HepG2 (cell line): ENCODE measurements around the gene SRXN1. TPM values are rescaled to one million over a fixed set of nuclear protein-coding genes. Genes with fewer than 3 reads are reported as not detected.

Experiments
- ARHGAP35 ChIP-seq: sonication (generic); formaldehyde crosslinking; IDR thresholded peaks from 2 replicates; pipeline ENCODE4 v1.9.0; 2022; ENCODE audit warnings: mild to moderate bottlenecking, inconsistent platforms, moderate library complexity, missing genetic modification reagents, borderline replicate concordance
- ATF7-NPFF ChIP-seq: sonication (generic); formaldehyde crosslinking; IDR thresholded peaks from 2 replicates; pipeline ENCODE4 v1.8.1; 2023; ENCODE audit warnings: mild to moderate bottlenecking, low read depth, missing genetic modification reagents, moderate library complexity
- CREBL2 ChIP-seq: sonication (generic); formaldehyde crosslinking; IDR thresholded peaks from 2 replicates; pipeline ENCODE4 v1.8.1; 2023; ENCODE audit warnings: missing genetic modification reagents, mild to moderate bottlenecking, borderline replicate concordance
- FOXP1 ChIP-seq, 2 experiments: fragments of 450-650 bp in 1 of 2; IDR thresholded peaks; 2 replicates each; pipeline ENCODE4 v1.6.1; 2017 to 2018; ENCODE audit warnings: antibody characterized with exemption in 1 of 2
- GATAD2A ChIP-seq: IDR thresholded peaks from 2 replicates; pipeline ENCODE4 v1.6.1; 2016
- HBP1 ChIP-seq: IDR thresholded peaks from 2 replicates; pipeline ENCODE4 v1.6.1; 2016; ENCODE audit warnings: low read depth, control low read depth
- HDAC1 ChIP-seq: sonication (generic); formaldehyde crosslinking; IDR thresholded peaks from 2 replicates; pipeline ENCODE4 v1.5.1; 2020; ENCODE audit warnings: mild to moderate bottlenecking, missing genetic modification reagents
- IKZF4 ChIP-seq: sonication (generic); formaldehyde crosslinking; IDR thresholded peaks from 2 replicates; pipeline ENCODE4 v1.5.1; 2020; ENCODE audit warnings: borderline replicate concordance, mild to moderate bottlenecking, low read depth, missing genetic modification reagents; ENCODE audit errors: not compliant biosample characterization
- MEIS1 ChIP-seq: sonication (generic); formaldehyde crosslinking; IDR thresholded peaks from 2 replicates; pipeline ENCODE4 v1.9.0; 2021; ENCODE audit warnings: mild to moderate bottlenecking, missing genetic modification reagents, moderate library complexity, borderline replicate concordance
- NCOA5 ChIP-seq: sonication (generic); formaldehyde crosslinking; IDR thresholded peaks from 2 replicates; pipeline ENCODE4 v1.4.0; 2020; ENCODE audit warnings: missing genetic modification reagents
- NFAT5 ChIP-seq: sonication (generic); formaldehyde crosslinking; IDR thresholded peaks from 2 replicates; pipeline ENCODE4 v1.4.0; 2020; ENCODE audit warnings: missing genetic modification reagents
- NR1H2 ChIP-seq: sonication (generic); formaldehyde crosslinking; IDR thresholded peaks from 2 replicates; pipeline ENCODE4 v1.8.1; 2022; ENCODE audit warnings: low read depth, missing genetic modification reagents, borderline replicate concordance
- NR2F2 ChIP-seq: IDR thresholded peaks from 2 replicates; pipeline ENCODE4 v1.6.1; 2012; ENCODE audit warnings: low read depth, inconsistent platforms, borderline replicate concordance
- REL ChIP-seq: sonication (generic); formaldehyde crosslinking; conservative IDR thresholded peaks from 2 replicates; pipeline ENCODE4 v1.8.0; 2022; ENCODE audit warnings: mild to moderate bottlenecking, missing genetic modification reagents, moderate library complexity
- SATB2 ChIP-seq: sonication (generic); formaldehyde crosslinking; IDR thresholded peaks from 2 replicates; pipeline ENCODE4 v1.5.0; 2020; ENCODE audit warnings: missing genetic modification reagents
- ZNF12 ChIP-seq: sonication (generic); formaldehyde crosslinking; IDR thresholded peaks from 2 replicates; pipeline ENCODE4 v1.5.0; 2020; ENCODE audit warnings: missing genetic modification reagents
- ZNF224 ChIP-seq: sonication (generic); formaldehyde crosslinking; IDR thresholded peaks from 2 replicates; pipeline ENCODE4 v1.5.0; 2020; ENCODE audit warnings: mild to moderate bottlenecking, missing genetic modification reagents
- ZNF615 ChIP-seq: sonication (generic); formaldehyde crosslinking; IDR thresholded peaks from 2 replicates; pipeline ENCODE4 v1.5.0; 2020; ENCODE audit warnings: mild to moderate bottlenecking, missing genetic modification reagents, borderline replicate concordance
- ZNF737 ChIP-seq: sonication (generic); formaldehyde crosslinking; IDR thresholded peaks from 2 replicates; pipeline ENCODE4 v1.5.0; 2020; ENCODE audit warnings: missing genetic modification reagents, mild to moderate bottlenecking, borderline replicate concordance
- polyA plus RNA-seq, 8 experiments: library from polyadenylated mRNA; depleted of rRNA in 3 of 8; stranded (reverse) in 7 of 8; unstranded in 1 of 8; fragments of >200 nt; fragmentation: Illumina TruSeq in 4 of 8; extraction: Trizol in 4 of 8; gene quantifications; 2 replicates each; pipeline versions ENCODE4 v1.2.1 to v1.2.3, GENCODE V29; 2011 to 2016; ENCODE audit warnings: low read depth in 4 of 8, missing spikeins in 1 of 8, mixed read lengths in 1 of 8; ENCODE audit not compliant: insufficient read depth in 1 of 8
- total RNA-seq, 5 experiments: library from RNA; depleted of rRNA; stranded (reverse); fragments of >200 nt; fragmentation: Illumina TruSeq; extraction: Trizol; gene quantifications; 2 replicates each; pipeline ENCODE4 v1.2.3, GENCODE V29; 2016; ENCODE audit warnings: low read depth in 1 of 5
- TF ChIP-seq, protein P1 (sequence below), 2 experiments: sonication (generic) in 1 of 2; formaldehyde crosslinking in 1 of 2; IDR thresholded peaks; 2 replicates each; pipeline versions ENCODE4 v1.5.1 to v1.6.1; 2011 to 2020; ENCODE audit warnings: borderline replicate concordance in 1 of 2, low read depth in 1 of 2, low read length in 1 of 2, mild to moderate bottlenecking in 1 of 2, missing genetic modification reagents in 1 of 2, moderate library complexity in 1 of 2

SRXN1 gene
- total and polyA plus RNA-seq, 2 of the 13 experiments (the other 11 are each of a cell fraction or from before 2014, with no cell fraction given): 29.9 to 87.7 TPM

- TF ChIP-seq CREBL2 (CRISPR knock-in tag) (no peak), NFAT5 (no peak), HDAC1 (CRISPR knock-in tag) (peak; percentile 83), ZNF12 (CRISPR knock-in tag) (no peak; the same call in 1 of the 2 replicates), ZNF224 (CRISPR knock-in tag) (no peak), ARHGAP35 (no peak), NCOA5 (CRISPR knock-in tag) (no peak), FOXP1 (IDR thresholded peaks at IDR 0.05) (no peak), FOXP1 (CRISPR knock-in tag; IDR thresholded peaks at IDR 0.05) (0 out of 2 replicates have a peak, but pooled peaks have one; percentile 14), MEIS1 (CRISPR knock-in tag) (peak; percentile 30; the same call in 1 of the 2 replicates), ZNF737 (CRISPR knock-in tag) (peak; percentile 57; the same call in 1 of the 2 replicates), NR2F2 (no peak), REL (no peak), SATB2 (peak; percentile 65; the same call in 1 of the 2 replicates), ZNF615 (no peak), GATAD2A (CRISPR knock-in tag) (peak; percentile 63), IKZF4 (CRISPR knock-in tag) (peak; percentile 33), NR1H2 (no peak), HBP1 (CRISPR knock-in tag) (no peak), ATF7-NPFF (CRISPR knock-in tag) (no peak; the same call in 1 of the 2 replicates)
- TF ChIP-seq, protein P1, sequence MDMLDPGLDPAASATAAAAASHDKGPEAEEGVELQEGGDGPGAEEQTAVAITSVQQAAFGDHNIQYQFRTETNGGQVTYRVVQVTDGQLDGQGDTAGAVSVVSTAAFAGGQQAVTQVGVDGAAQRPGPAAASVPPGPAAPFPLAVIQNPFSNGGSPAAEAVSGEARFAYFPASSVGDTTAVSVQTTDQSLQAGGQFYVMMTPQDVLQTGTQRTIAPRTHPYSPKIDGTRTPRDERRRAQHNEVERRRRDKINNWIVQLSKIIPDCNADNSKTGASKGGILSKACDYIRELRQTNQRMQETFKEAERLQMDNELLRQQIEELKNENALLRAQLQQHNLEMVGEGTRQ (IDR thresholded peaks at IDR 0.05; ENCODE audit: low read depth, low read length): no peak
- TF ChIP-seq, protein P1 (CRISPR knock-in tag; IDR thresholded peaks at IDR 0.05; ENCODE audit: borderline replicate concordance): no peak
Observed at GRCh38 chr20:642398-643174, 10.4 kb downstream of the SRXN1 start (continued).
